Measurements from ENCODE around the gene BCL7C.
A peak's percentile ranks its signal among the peaks of the same experiment; 100 is the strongest.
"Not testable (repeated sequence)": the region's sequence is repeated elsewhere in the genome, so short reads cannot be mapped to it uniquely, and the experiment has no call there.

Gene BCL7C

DNA sequence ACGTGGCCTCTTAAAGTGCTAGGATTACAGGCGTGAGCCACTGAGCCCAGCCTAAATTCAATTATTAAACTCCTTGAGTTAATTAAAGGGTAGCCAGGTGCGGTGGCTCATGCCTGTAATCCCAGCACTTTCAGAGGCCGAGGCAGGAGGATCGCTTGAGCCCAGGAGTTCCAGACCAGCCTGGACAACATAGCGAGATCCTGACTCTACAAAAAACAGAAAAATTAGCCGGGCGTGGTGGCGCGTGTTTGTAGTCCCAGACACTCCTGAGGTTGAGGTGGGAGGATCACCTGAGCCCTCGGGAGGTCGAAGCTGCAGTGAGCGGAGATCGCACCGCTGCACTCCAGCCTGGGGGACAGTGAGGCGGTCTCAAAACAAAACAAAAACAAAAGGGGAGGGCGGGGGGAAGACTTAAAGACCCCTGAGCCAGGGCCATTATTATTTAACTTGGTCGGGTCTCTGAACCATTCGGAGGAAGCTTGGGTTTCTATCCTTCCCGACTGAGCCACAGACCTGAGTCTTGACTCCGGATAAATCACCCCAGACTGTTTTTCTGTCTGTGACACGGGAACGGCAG is 19.5 kb downstream of the BCL7C start:
- DNase-seq = no peak

DNA sequence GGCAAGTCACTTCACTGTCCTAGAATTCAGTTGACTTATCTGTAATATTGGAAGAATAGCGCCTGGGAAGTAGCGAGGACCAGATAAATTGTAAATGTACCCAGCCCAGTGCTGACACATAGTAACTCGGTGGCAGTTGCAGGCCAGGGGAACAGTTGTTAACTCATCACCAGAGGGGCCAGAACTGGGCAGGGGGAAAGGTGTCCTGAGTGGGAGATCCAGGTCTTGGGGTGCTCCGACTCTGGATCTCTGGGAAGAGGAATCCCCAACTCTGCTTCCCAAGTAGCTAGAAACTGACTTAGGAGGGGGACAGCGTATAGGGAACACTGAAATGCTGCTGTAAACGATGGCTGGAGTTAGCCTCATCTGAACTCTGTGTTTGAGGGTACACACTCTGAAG is 23.0 kb downstream of the BCL7C start:
- no peak for DNase-seq

DNA sequence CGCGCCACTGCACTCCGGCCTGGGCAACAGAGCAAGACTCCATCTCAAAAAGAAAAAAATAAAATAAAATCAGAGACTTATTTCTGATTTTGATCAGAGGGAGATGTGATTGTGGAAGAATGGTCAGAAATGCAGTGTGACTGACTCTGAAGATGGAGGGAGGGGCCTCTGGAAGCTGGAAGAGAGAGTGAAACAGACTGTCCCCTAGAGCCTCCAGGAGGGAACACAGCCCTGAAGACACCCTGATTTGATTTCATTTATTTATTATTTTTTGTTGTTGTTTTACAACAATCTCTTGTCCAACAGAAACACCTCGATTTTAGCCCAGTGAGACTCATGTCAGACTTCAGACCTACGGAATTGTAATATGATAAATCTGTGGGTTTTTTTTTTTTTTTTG is 26.1 kb downstream of the BCL7C start:
- DNase-seq = no peak

DNA sequence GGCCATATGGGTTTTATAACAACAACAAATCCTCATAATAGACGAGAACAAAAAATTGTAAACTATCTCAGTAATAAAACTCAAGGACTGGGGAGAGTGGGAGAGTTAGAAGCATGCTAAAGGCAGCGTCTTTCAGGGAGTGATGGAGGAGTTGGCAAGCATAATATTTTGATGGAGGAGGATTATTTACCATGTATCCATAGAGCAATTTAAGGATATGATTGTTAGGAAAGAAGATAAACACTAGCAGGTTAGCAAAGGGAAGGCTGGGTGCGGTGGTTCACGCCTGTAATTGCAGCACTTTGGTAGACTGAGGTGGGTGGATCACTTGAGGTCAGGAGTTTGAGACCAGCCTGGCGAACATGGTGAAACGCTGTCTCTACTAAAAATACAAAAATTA is 27.8 kb downstream of the BCL7C start:
- no peak for DNase-seq

DNA sequence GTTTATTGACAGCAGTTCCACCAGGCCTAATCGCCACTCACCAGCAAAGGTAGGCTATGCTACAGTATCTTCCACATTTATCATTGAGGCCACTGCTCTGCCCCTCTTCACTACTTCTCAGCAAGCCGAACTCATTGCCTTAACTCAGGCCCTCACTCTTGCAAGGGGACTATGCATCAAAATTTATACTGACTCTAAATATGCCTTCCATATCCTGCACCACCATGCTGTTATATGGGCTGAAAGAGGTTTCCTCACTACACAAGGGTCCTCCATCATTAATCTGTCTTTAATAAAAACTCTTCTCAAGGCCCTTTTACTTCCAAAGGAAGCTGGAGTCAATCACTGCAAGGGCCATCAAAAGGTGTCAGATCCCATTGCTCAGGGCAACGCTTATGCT is 30.7 kb downstream of the BCL7C start:
- not testable (repeated sequence) for DNase-seq

DNA sequence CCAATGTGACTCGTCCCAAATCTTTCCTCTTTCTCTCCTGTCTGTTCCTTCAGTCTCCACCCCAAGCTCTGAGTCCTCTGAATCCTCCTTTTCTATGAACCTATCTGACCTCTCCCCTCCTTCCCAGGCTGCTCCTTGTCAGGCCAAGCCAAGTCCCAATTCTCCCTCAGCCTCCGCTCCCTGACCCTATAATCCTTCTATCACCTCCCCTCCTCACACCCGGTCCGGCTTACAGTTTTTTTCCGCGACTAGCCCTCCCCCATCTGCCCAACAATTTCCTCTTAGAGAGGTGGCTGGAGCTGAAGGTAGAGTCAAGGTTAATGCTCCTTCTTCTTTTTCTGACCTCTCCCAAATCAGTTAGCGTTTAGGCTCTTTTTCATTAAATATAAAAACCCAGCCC is 33.1 kb downstream of the BCL7C start:
- not testable (repeated sequence) for DNase-seq

DNA sequence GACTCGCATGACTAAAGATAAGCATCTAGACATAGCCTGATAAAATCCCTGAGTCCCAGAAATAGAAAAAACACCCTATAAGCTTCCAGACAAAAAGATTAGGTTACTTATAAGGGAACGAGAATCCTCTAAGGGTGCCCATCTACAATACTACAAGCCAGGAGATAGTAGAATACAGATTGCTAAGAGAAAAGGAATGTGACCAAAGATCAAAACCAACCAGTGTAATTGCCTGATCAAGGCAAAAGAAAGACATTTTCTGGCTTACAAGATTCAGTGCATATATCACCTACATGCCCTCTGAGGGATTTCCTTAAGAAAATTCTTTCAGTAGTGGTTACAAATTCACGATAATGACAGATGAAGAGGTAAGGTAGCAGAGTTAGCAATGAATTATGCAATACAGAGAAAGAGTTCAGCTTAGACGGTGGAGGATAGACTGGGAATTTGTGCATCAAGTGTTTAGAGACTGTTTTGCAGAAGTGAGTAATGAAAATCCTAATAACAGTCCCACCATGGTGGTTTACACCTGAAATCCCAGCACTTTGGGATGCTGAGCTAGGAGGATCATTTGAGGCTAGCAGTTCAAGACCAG is 35.0 kb downstream of the BCL7C start:
- no peak for DNase-seq

DNA sequence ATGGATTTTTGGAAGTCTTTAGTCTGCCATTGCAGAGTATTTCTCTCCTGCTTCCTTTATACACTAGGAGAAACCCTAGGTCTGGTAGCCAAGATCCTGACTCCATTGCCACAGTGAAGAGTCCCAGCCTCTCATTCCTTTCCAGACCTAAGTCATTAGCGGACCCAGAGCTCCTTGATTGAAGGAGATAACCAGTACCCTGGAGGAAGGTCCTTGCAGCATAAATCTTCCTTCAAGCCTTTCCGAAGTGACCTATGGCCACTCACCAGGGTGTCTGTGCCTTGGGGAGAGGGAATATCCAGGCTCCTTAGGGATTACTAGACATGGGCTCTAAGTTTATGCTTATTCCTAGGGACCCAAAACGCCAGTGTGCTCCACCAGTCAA is 35.8 kb downstream of the BCL7C start:
- no peak for DNase-seq

DNA sequence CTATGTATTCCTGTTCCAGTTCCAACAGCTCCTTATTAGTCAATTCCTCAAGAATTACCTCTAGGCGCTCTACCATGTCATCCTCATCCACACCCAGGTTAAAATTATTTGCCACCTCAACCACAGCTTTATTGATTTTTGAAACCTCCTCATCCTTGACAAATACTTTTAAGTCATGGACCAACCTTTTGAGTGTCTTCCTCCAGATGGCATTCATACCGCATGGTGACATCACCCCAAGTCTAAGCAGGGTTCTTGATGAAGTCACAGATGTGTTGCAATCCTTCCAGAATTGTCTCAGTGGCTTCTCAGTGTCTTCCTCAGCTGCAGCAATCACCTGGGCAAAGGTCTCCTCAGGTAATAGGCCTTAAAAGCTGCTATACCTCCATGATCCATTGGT is 40.1 kb downstream of the BCL7C start:
- DNase-seq = no peak

DNA sequence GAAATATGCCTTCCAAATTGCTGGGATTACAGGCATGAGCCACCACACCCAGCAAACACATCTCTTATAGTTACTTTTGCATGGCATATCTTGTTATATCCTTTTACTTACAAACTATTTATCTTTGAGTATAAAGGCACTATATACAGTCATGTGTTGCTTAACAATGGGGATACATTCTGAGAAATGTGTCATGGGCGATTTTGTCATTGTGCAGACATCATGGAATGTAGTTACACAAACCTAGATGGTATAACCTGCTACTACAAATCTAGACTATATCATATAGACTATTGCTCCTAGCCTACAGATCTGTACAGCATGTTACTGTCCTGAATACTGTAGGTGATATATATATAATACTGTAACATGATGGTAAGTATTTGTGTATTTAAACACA is 43.6 kb downstream of the BCL7C start:
- DNase-seq = no peak

DNA sequence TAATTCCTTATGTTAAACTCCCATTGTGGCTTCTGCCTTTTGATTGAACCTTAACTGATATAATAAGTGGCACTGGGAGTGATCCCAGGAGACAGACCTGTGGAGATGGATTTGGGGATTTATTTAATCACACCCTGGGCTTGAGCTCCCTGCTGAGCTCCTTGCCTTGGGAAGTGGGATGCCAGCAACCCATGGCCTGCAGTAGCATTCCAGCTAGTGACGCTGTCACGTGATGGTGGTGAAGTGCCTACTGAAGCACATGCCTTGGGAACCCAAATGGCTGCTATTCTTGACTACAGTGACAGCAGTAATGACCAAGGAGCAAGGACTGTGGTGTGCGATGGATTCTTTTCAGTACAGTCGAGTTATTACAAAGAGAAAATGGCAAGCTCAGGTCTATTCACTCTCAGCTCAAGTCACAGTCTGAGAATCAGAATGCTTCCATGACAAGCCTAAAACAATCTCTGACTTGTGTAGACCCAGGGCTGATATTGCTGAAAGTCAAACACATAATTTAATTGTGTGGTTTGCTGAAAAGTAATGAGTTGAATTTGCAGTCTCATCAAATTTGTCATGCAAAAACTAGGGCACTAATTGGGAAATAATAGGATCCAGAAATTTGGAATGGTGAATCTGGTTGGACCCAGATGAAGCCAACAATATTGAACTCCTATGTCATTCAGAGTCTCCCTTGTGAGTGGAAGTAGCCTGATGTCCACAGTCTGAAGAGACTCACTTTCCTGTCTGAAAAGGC is 47.1 kb downstream of the BCL7C start:
- DNase-seq = no peak

DNA sequence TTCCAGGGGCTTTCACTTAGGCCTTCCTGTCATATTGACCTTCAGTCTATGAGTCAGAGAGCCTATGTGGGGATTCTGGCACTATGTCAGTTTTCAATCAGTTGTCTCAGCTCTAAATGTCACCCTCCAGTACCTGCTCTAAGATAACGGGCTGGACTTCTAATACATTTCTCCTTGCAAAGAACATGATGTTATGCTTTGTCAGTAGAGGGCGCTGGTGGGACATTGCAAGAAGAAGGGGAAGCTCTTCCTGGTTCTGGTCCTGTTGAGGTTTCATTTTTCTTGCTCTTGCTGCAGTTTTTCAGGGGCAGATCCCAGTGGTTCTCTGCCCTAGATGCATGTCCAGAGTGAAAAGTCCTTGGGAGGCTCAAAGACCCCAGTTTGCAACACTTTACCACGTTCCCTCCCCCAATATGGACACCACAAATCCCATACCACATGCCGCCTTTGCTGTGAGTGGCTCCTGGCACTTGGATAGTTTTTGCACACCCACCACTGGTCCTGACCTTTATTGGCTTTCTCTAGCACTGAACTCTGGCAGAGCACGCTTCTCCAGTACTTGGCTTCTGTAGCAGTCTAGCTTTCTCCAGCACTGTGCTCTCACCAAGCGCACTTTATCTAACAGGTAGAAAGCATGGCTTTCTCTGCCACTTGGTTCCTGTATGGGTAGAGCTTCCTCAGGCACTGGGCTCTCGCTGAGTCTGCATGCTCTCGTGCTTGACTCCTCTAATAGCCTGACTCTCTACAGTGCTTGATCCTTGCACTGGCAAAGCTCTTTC is 49.0 kb downstream of the BCL7C start:
- DNase-seq = peak in 39 of 58 donors; percentile 7 to 79 (median 36)

DNA sequence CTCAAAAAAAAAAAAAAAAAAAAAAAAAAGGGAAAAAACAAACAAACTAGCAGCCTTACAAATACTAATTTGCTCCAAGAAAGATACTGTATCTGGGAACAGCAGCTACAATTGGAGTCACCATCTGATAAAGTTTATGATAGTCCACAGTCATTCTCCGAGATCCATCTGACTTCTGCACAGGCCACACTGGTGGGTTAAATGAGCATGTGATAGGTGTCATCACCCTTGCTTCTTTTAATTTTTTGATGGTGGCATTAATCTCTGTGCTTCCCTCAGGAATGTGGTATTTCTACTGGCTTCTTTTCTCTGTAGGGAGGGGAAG is 49.6 kb downstream of the BCL7C start:
- DNase-seq = no peak

DNA sequence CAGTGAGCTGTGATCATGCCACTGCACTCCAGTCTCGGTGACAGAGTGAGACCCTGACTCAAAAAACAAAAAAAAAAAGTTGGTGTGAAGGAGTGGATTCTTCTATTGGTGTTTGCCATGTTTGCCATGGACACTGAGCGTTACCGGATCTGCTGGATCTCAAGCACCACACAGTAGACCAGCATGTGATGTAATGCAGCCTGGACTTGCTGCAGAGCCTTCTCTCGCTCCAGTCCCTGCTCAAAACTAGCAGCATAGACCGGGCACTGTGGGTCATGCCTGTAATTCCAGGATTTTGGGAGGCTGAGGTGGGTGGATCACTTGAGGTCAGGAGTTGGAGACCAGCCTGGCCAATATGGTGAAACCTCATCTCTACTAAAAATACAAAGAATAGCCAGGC is 50.4 kb downstream of the BCL7C start:
- no peak for DNase-seq

DNA sequence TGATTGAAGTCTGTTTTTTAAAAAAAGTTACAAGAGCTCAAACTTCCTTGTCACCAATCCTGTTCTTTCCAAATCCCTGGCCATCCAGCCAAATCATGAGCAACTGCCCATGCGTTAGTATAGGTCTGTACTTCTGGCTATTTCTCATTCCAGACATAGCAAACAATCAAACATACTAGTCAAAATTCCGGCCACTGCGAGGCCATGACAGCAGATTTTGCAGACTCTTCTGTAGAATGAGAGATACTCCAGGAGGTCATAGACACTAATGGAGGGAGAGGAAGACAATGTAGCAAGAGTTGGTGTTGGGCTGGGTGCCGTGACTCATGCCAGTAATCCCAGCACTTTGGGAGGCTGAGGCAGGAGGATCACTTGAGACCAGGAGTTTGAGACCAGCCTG is 50.9 kb downstream of the BCL7C start:
- DNase-seq = no peak

DNA sequence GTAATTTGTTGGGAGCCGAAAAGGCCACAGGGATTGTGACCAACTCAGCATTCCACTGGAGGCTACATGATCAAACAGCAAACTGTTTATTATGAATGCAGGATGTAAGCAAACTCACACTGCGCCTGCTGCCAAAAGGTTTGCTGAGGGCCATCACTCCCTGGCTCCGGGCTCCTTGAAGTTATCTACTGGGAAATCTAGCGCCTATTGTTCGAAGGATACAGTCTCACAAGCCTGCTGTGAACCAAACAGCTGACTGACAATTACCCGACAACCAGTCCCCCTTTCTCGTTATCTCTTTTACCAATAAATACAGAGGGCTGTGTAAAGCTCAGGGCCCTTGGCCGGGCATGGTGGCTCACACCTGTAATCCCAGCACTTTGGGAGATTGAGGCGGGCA is 52.5 kb downstream of the BCL7C start:
- DNase-seq = no peak

DNA sequence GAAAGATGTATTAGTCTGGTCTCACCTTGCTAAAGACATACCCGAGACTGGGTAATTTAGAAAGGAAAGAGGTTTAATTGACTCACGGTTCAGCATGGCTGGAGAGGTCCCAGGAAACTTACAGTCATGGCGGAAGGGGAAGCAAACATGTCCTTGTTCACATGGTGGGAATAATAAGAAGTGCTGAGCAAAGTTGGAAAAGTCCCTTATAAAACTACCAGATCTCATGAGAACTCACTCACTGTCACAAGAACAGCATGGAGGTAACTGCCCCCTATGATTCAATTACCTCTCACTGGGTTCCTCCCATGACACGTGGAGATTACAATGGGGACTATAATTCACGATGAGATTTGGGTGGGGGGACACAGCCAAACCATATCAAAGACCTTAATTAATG is 53.3 kb downstream of the BCL7C start:
- no peak for DNase-seq

DNA sequence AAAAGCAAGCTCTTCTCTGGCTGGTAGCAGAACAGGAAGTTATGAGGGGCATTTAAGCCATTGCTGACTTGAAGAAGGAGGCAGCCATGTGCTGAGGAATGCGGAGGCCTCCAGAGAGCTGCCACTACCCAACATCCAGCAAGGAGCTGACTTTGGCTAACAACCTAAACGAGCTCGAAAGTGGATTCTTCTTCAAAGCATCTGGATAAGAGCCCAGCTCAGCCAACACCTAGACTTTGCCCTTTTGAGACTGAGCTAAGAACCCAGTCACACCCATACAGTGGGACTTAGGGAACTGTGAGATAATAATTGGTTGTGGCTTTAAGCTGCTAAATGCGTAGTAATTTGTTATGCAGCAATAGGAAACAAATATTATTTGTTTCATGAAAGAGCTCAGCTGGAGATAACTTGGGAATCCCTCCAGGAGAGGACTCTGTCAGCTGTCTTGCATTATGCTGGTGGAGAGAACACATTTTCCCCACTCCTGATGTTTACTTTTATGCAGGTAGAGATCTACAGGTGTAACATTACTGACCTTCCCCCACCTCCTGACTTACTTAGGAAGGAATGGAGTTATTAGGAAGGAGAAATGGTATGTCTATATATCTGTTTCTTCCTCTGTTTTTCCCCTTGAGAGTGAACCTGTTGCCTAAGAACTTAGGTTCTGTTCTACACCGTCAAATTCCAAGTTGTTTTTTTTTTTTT is 54.2 kb downstream of the BCL7C start:
- no peak for DNase-seq

DNA sequence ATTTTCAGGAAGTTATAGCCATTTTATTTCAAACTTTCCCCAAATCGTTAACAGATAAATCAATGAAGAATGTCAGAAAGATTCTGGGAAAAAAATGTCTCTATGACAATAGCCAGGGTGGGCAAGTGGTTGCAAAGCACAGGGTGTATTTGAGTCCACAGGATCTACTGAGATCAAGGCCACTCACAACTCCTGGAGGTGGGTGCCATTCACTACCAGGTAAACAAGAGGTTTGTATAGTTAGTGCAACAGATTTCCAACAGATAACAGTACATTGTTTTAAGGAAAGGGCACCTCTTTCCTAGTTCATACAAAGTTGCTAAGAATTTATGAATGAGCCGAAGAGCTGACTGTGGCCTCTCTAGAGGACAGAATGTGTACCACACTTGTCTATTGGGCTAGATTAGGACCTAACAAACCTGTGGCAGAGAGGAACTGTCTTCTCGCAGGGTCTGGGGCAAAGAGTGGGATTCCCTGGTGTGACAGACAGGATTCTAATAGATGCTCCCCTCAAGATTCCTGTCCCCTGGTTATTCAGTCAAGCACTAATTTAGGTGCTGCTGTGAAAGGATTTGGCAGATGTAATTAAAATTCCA is 54.9 kb downstream of the BCL7C start:
- no peak for DNase-seq

DNA sequence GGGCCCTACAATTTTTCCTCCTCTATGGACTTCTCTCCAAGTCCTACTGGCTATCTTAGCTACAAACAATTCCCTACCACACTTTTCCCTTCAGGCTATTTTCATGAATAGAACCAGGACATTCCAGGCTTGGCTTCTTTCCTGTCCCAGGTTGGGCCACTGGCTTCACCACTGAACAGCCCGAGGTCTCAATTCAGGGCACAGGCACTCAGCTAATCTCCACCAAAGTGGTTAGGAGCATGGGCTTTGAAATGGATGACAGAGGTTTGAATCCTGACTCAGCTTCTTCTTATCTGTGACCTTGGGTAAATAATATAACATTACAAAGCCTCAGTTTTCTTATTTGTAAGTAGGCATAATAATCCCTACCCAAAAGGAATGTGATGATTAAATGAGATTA is 56.0 kb downstream of the BCL7C start:
- DNase-seq = no peak

Data from anterior cingulate cortex (tissue), 58 donors.